Suprapubic skin (tissue), 3 donors: ENCODE measurements around the gene GNL3.

Experiments used
- POLR2AphosphoS5 ChIP-seq, 3 donors: sonication (generic); formaldehyde crosslinking; IDR thresholded peaks; one replicate each; pipeline ENCODE4 v1.6.1; 2017; ENCODE audit warnings: antibody characterized with exemption in 3 of 3
- TF ChIP-seq, protein P1 (sequence below), 2 donors: fragments of 200-600 bp in 1 of 2; fragments of 450-650 bp in 1 of 2; sonication (generic) in 1 of 2; IDR thresholded peaks; one replicate each; pipeline ENCODE4 v1.5.1; 2016 to 2019; ENCODE audit warnings: antibody characterized with exemption in 2 of 2, mild to moderate bottlenecking in 1 of 2, moderate library complexity in 1 of 2

DNA sequence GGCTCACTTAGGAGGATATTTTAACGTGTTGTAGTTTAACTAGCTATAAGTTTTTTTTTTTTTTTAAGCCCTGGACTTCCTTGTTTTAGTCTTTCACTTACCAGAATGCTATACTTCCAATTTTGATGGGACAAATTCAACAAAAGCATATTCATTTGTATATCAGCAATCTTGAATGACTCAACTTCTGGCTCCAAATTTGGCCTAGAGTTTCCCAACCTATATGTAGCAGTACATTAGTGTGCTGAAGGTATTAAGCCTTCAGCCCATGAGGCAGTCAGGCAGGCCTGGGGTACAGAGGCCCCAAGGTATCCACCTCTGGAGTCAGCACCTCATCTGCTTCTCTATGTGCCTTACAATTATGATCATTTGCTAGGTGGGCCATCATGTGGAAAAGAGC lies 6.0 kb upstream of the GNL3 start:
- TF ChIP-seq, protein P1, sequence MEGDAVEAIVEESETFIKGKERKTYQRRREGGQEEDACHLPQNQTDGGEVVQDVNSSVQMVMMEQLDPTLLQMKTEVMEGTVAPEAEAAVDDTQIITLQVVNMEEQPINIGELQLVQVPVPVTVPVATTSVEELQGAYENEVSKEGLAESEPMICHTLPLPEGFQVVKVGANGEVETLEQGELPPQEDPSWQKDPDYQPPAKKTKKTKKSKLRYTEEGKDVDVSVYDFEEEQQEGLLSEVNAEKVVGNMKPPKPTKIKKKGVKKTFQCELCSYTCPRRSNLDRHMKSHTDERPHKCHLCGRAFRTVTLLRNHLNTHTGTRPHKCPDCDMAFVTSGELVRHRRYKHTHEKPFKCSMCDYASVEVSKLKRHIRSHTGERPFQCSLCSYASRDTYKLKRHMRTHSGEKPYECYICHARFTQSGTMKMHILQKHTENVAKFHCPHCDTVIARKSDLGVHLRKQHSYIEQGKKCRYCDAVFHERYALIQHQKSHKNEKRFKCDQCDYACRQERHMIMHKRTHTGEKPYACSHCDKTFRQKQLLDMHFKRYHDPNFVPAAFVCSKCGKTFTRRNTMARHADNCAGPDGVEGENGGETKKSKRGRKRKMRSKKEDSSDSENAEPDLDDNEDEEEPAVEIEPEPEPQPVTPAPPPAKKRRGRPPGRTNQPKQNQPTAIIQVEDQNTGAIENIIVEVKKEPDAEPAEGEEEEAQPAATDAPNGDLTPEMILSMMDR (IDR thresholded peaks at IDR 0.05), result no peak
- no peak for TF ChIP-seq POLR2AphosphoS5 (IDR thresholded peaks at IDR 0.05)
